Kidney epithelial cell (primary cell): Measurements from ENCODE around the gene AGXT. TPM values are rescaled to one million over a fixed set of nuclear protein-coding genes. Genes with fewer than 3 reads are reported as not detected.

Experiments
- DNase-seq: peaks from one replicate; pipeline ENCODE4 v3.0.0-alpha.2; 2010; ENCODE audit warnings: low read depth
- H3K27me3 ChIP-seq: 2 replicates; pipeline ENCODE4 v1.6.0; 2011; ENCODE audit warnings: low read length; ENCODE audit not compliant: control insufficient read depth, insufficient read depth
- H3K36me3 ChIP-seq: 2 replicates; pipeline ENCODE4 v1.5.1; 2011; ENCODE audit warnings: low read length; ENCODE audit not compliant: control insufficient read depth, insufficient read depth
- H3K4me3 ChIP-seq: 2 replicates; pipeline ENCODE4 v1.5.1; 2011; ENCODE audit warnings: low read depth, mild to moderate bottlenecking, control low read depth, low read length
- total RNA-seq: library from RNA; depleted of rRNA; stranded (reverse); fragments of >200 nt; gene quantifications from 2 replicates; pipeline ENCODE4 v1.2.3, GENCODE V29; 2015
- TF ChIP-seq, protein P1 (sequence below): IDR thresholded peaks from 2 replicates; pipeline ENCODE4 v1.5.1; 2011; ENCODE audit warnings: mild to moderate bottlenecking, moderate library complexity, low read length, control low read depth, inconsistent platforms; ENCODE audit not compliant: insufficient read depth, poor library complexity, severe bottlenecking

AGXT gene
- total RNA-seq, 1 donor from 2014 or later: 0.25 TPM

DNA sequence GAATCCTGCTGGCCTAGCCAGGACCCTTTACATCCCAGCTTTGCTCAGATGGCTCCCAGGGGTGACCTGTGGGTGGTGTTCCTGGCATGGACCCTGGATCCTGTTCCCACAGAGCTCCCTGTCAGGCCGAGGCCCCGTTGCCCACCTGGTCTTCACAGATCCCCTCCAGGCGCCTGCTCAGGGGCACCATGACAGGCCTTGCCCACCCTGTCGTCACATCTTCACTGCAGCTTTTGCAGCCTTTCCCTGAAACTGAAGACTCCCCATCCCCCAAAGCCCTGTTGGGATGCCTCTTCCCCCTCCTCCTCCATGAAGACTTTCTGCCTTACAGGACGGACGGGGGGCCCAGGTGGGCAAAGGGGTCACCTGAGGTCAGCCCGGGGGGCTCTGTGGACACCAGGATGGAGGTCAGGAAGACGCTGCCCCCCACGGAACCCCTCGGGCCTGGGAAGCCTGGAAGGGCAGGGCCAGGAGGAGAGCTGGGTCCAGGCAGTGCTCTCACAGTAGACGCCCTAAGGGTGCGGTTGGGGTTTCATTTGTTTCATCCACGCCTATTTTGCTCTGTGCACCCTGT, 35.6 kb upstream of the AGXT start:
- DNase-seq: no peak
- TF ChIP-seq, protein P1, sequence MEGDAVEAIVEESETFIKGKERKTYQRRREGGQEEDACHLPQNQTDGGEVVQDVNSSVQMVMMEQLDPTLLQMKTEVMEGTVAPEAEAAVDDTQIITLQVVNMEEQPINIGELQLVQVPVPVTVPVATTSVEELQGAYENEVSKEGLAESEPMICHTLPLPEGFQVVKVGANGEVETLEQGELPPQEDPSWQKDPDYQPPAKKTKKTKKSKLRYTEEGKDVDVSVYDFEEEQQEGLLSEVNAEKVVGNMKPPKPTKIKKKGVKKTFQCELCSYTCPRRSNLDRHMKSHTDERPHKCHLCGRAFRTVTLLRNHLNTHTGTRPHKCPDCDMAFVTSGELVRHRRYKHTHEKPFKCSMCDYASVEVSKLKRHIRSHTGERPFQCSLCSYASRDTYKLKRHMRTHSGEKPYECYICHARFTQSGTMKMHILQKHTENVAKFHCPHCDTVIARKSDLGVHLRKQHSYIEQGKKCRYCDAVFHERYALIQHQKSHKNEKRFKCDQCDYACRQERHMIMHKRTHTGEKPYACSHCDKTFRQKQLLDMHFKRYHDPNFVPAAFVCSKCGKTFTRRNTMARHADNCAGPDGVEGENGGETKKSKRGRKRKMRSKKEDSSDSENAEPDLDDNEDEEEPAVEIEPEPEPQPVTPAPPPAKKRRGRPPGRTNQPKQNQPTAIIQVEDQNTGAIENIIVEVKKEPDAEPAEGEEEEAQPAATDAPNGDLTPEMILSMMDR: no peak
- Histone ChIP-seq H3K27me3 (peaks cover 37% of the 10 kb centered on the region), H3K36me3 (no peaks in the 10 kb centered on the region), H3K4me3 (no peak overlapping the region)

GRCh38 chr2:240833724-240834285, 34.8 kb upstream of the AGXT start:
- no peaks in the 10 kb centered on the region for H3K36me3 ChIP-seq
- peaks cover 37% of the 10 kb centered on the region for H3K27me3 ChIP-seq
- no peak overlapping the region for H3K4me3 ChIP-seq
- no peak for DNase-seq
- TF ChIP-seq, protein P1: no peak

DNA sequence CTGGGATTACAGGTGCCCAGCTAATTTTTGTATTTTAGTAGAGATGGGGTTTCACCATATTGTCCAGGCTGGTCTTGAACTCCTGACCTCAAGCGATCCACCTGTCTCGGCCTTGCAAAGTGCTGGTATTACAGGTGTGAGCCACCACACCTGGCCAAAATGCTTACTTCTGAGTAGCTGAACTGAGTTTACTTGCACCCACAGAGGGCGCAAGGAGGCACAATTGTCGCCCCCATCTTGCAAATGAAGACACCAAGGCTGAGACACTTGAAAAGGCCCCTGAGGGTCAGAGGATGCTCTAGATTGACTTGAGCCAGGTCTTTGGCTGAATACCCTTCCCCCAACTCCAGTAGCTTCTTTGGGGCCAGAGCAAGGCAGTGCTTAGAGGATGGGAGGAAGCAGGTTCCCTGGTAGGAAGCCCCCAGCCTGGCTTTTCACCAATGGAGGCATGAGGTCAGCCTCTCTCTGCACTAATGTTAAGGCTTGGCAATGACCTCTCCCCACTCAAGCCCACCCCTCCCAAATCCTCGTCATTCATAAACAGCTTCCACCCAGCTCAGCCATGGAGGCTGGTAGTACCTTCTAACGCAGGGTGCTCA, 34.1 kb upstream of the AGXT start:
- Histone ChIP-seq H3K4me3 (no peak overlapping the region), H3K27me3 (peaks cover 37% of the 10 kb centered on the region), H3K36me3 (no peaks in the 10 kb centered on the region)
- TF ChIP-seq, protein P1: no peak
- no peak for DNase-seq

DNA sequence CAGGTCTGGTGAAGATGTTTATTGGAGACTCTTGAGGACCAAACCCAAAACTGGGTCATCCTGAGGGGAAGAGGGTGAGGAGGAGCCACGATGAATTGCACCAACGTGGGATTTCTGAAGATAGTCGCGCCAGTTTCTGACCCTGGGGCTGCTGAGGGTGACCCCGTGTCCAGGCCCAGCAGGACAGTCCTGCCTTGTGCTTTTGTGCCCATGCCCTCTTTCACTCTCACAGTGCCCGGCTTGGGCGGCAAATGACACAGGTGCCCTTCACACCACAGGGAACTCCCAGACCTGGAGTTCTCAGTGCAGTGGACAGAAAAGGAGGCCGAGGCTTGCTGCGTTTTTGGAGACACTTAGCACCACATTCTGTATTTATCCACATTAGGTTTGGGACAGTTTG, 33.1 kb upstream of the AGXT start:
- no peak for DNase-seq
- H3K36me3 ChIP-seq: no peaks in the 10 kb centered on the region
- TF ChIP-seq, protein P1: no peak
- peaks cover 34% of the 10 kb centered on the region for H3K27me3 ChIP-seq
- H3K4me3 ChIP-seq: no peak overlapping the region

GRCh38 chr2:240836781-240837467, 31.7 kb upstream of the AGXT start:
- TF ChIP-seq, protein P1: no peak
- Histone ChIP-seq H3K4me3 (no peak overlapping the region), H3K36me3 (no peaks in the 10 kb centered on the region), H3K27me3 (peaks cover 30% of the 10 kb centered on the region)
- no peak for DNase-seq
